PC-3 (cell line): ENCODE results near the gene RIPPLY2.

Source experiments
- EZH2 ChIP-seq: fragments of 300-600 bp; sonication (generic); IDR thresholded peaks from one replicate; pipeline ENCODE4 v1.6.1; 2017; ENCODE audit warnings: antibody characterized with exemption, mild to moderate bottlenecking, low read length; ENCODE audit not compliant: unreplicated experiment
- EZH2phosphoT487 ChIP-seq: fragments of 300-600 bp; sonication (generic); IDR thresholded peaks from 2 replicates; pipeline ENCODE4 v1.6.1; 2018; ENCODE audit warnings: mild to moderate bottlenecking, antibody characterized with exemption, low read length, borderline replicate concordance
- TF ChIP-seq, protein P1 (sequence below): fragments of 300-600 bp; sonication (generic); conservative IDR thresholded peaks from 2 replicates; pipeline ENCODE4 v1.5.1; 2017; ENCODE audit warnings: antibody characterized with exemption, low read depth, mild to moderate bottlenecking, low read length

- no peak for TF ChIP-seq EZH2
- TF ChIP-seq, protein P1, sequence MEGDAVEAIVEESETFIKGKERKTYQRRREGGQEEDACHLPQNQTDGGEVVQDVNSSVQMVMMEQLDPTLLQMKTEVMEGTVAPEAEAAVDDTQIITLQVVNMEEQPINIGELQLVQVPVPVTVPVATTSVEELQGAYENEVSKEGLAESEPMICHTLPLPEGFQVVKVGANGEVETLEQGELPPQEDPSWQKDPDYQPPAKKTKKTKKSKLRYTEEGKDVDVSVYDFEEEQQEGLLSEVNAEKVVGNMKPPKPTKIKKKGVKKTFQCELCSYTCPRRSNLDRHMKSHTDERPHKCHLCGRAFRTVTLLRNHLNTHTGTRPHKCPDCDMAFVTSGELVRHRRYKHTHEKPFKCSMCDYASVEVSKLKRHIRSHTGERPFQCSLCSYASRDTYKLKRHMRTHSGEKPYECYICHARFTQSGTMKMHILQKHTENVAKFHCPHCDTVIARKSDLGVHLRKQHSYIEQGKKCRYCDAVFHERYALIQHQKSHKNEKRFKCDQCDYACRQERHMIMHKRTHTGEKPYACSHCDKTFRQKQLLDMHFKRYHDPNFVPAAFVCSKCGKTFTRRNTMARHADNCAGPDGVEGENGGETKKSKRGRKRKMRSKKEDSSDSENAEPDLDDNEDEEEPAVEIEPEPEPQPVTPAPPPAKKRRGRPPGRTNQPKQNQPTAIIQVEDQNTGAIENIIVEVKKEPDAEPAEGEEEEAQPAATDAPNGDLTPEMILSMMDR = no peak
- no peak for TF ChIP-seq EZH2phosphoT487
These were observed 25.9 kb downstream of the RIPPLY2 start for GRCh38 chr6:83878902-83879644.
